HG03439 (cell line): ENCODE data around the gene TARM1.
"Not testable (repeated sequence)": the region's sequence is repeated elsewhere in the genome, so short reads cannot be mapped to it uniquely, and the experiment has no call there.

ENCODE experiments used
- ATAC-seq: cut with Tn5 transposase; IDR thresholded peaks from one replicate; pipeline ENCODE4 v1.9.1; 2021; ENCODE audit warnings: mild to moderate bottlenecking, moderate library complexity; ENCODE audit not compliant: unreplicated experiment

TARM1 gene

DNA sequence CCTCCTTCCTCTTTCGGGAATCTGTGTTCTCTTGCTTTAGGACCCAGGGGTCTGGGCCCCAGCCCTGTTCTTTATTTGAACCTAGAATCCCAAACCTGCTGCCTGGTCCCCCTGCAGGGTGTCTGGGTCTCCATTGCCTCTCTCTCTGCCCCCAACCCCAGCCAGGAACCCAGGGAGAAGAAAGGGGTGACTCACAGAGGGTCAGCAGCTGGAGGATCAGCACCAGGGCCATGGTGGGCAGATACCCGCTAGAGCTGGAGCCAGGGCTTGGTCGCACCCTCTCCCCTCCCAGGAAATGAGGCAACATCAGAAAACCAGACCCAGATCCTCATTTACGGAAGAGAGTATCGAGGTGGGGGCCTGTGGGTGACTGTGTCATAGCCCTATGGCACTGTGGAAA is 19.4 kb upstream of the TARM1 start, which contains the start of gene OSCAR:
OSCAR (minus strand) TSS at position 243 of the 400 bp plus-strand sequence; CDS start at position 232, 11 bp downstream.
- ATAC-seq, result no peak

DNA sequence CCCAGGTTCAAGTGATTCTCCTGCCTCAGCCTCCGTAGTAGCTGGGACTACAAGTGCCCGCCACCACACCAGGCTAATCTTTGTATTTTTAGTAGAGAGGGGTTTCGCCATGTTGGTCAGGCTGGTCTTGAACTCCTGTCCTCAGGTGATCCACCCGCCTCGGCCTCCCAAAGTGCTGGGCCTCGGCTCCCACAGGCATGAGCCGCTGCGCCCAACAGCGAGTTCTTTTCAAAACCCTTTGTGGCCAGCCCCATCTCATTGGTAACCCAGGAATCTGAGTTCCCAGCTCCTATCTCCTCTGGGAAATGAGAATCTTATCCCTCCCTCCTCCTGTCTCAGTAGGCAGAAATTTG is 18.7 kb upstream of the TARM1 start:
- ATAC-seq, result not testable (repeated sequence)

DNA sequence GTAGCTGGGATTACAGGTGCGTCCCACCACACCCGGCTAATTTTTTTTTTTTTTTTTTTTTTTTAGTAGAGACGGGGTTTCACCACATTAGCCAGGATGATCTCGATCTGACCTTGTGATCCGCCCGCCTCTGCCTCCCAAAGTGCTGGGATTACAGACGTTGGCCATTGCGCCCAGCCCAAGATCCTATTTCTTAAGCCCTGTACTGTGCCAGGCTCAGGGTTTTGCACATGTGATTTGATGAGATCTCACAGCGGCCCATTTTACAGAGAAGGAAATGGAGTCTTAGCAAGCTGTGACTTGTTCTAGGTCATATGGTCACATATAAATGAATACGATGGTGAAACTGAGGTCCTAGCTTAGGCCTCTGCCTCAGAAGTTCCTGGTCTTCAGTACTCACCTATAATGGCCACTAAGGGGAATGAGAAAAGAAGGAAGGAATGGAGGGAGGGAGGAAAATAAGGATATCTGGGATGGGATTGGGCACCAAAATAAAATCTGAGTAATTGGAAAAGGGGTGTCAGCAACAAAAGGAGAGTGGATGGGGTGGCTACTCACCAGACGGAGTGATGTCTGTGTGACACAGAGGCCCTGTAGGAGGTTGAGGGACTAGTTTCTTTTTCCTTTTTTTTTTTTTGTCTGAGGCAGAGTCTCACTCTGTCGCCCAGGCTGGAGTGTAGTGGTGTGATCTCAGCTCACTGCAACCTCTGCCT is 18.2 kb upstream of the TARM1 start:
- ATAC-seq, result no peak

DNA sequence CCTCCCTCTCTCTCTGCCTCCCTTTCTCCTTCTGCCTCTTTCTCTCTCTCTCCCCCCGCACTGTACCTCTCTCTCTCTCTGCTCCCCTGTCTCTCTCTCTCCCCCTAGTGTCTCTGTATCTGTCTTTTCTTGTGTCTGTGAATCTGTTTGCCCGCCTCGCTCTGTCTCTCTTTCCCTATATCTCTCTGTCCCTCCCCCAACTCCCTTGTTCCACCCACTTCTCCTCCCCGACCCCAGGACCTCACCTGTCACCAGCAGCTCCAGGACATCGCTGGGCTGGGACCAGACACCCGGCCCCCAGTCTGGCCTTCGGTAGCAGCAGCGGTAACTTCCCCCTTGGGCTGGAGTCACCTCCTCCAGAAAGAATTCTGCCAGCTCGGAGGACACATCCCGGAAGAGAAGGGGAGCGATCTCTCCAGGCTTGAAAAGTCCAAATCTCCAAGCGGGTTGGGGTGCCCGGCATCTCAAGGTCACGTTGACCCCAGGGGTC is 15.5 kb upstream of the TARM1 start:
- ATAC-seq, result no peak

DNA sequence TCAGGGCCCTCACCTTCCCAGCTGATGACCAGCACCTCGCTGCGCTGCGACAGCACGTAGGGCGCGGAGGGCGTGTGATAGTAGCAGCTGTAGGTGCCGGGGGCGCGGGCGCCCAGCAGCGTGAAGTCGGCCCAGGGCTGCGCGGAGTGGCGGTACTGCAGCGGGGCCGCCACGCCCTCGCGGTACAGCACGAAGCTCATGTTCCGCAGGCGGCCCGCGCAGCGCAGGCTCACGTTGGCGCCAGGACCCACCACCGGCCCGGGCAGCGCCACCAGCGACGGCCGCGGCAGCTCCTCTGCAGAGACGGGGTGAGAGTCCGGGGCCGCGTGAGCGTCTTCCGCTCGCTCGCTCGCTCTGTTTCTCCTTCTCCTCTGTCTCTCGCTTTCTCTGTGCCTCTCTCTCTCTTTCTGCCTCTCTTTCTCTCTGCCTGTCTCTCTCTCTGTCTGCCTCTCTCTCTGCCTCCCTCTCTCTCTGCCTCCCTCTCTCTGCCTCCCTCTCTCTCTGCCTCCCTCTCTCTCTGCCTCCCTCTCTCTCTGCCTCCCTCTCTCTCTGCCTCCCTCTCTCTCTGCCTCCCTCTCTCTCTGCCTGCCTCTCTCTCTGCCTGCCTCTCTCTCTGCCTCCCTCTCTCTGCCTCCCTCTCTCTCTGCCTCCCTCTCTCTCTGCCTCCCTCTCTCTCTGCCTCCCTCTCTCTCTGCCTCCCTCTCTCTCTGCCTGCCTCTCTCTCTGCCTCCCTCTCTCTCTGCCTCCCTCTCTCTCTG is 14.9 kb upstream of the TARM1 start:
- ATAC-seq, result not testable (repeated sequence)

DNA sequence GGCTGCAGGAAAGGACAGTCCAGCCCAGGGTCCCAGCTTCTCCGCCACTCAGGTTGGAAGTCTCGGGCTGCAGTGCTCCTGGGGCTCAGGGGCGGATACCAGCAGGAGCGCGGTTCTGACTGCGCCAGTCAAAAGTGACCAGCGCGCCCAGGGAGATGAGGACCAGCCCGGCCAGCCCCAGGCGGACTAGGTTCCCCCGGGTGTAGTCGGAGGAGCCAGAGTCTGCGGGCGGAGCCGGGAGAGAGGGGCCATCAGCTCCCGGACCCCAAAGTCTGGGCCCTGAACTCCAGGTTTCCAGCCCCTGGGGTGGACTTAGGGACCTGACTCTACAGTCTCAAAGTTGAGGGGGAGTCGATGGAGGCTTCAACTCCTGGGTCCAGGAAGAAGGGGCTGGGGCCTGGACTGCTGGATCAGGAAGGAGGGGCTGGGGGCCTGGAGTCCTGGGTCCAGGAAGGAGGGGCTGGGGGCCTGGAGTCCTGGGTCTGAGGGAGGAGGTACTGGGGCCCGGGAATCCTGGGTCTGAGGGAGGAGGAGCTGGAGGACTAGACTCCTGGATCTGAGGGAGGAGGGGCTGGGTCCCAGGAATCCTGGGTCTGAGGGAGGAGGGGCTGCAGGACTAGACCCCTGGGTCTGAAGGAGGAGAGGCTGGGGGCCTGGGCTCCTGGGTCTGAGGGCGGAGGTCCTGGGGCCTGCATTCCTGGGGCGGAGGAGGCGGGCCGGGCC is 14.1 kb upstream of the TARM1 start:
- ATAC-seq, result no peak

DNA sequence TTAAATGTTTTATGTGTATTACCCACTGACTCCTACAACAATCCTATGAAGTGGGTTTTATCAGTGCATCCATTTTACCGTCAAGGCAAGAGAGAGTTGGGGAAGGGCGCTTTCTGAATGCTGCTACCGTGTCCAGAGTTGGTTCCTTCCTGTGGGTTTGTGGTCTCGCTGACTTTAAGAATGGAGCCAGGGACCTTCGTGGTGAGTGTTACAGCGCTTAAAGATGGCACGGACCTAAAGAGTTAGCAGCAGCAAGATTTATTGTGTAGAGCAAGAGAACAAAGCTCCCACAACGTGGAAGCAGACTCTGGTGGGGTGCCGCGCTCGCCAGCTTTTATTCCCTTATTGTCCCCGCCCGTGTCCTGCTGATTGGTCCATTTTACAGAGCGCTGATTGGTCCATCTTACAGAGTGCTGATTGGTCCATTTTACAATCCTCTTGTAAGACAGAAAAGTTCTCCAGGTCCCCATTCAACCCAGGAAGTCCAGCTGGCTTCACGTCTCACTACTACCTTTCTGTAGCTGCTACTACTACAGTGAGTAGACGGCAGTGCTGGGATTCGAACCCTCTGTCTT is 13.3 kb upstream of the TARM1 start:
- no peak for ATAC-seq

DNA sequence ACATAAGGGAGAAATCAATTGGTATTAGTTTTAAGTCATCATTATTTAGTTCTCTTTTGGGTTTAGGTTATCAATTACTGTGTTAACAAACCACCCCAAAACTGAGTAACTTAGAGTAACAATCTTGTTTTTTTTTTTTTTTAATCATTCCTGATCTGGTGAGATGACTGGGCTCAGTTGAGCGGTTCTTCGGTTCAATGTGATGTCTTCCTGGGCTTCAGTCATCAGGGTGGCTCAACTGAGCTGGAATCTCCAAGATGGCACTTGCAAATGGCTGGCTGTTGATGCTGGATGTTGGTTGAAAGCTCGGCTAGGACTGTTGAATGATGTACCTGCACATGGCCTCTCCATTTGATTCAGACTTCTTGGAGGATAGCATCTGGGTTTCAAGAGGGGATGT is 3.2 kb upstream of the TARM1 start:
- ATAC-seq, result no peak

DNA sequence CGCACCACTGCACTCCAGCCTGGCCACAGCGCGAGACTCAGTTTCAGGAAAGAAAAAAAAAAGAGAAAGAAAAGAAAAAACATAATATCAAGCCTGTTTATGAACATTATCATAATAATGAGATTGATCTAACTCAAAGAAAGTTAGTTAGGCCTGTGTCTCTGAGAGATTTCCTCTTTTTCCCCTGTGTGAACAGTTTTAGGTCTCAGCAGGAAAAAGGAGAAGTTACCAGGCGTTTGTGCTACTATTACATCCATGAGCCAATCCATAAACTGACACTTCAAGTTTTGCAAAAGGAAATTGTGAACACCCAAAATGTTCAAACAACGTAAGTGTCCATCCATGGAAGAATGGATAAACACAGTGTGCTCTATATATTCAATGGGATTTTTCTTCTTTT is 3.8 kb downstream of the TARM1 start:
- no peak for ATAC-seq

DNA sequence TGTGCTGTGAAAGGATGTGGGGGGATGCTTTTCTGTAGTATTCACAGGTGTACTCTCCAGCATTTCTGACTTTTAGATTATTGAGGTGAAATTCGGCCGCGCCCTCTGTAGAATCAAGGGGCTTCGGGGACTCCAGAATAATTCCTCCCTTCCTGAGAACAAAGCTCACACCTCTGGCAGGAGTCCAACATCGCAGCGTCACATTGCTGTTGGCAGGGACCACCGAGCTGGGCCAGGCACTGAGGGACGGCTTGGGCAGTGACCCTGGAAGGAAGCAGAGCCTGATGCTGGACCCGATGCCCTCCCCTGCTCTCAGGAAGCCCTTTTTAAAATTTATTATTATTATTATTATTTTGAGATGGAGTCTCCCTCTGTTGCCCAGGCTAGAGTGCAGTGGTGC is 6.3 kb downstream of the TARM1 start:
- ATAC-seq, result no peak

DNA sequence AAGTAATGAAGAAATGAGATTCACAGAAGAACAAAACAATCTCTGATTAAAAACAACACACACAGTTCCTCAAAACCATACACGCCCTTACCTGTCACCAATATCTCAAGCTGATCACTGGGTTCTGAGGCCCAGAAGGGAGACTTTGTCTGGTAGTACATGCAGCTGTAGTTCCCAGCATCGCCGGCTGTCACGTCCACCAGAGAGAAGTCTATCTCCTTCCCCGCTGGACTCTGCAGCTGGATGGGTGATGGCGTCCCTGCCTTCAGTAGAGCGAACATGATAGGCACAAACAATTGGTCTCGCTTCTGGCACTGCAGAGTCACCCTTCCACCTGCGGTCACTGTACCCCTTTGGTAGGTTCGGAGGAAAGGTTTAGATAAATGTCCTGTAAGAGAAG is 7.3 kb downstream of the TARM1 start:
- ATAC-seq, result no peak

DNA sequence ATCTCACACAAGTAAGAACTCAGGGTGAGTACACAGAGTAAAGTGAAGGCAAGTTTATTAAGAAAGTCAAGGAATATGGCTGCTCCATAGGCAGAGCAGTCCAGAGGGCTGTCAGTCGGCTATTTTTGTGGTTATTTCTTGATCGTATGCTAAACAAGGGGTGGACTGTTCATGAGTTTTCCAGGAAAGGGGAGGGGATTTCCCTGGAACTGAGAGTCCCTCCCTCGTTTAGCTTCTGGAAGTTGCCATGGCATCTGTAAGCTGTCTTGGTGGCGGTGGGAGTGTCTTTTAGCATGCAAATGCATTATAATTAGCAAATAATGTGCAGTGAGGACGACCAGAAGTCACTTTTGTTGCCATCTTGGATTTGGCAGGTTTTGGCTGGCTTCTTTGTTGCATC is 11.7 kb downstream of the TARM1 start:
- no peak for ATAC-seq

DNA sequence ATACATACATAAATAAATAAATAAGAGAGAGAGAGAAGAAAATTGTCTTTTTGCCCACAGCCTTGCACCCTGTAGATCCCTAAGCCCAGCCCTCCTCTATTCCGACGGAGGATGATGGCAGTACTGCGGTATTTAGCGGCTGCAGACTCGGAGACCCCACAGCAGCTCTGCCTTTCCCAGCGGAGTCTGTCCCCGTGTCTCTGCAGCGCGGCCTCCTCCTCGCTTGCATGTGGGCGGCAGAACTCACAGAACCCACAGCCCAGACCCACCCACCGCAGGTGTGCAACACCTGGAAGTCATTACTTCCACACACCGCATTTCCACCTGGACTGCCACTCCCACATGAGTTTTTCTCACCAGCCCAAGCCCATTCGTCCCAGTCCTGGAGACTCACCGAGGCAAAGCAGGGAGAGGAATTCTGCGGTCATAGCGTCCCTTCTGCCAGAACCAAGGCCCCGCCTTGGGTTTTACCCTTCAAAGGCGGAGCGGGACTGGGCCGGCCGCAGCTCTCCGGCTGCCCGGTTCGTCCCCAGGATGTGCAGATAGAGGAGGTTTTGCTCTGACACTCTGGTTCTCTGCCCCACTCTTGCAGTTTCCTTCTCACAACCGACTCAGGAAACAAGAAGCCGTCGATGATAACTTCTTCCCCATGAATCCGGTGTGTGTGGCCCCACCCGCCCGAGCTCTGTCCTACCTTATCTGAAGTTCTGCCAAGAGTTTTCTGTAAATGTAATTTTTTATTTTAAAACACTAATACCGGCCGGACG is 17.6 kb downstream of the TARM1 start, which contains the start of gene VSTM1:
VSTM1 (minus strand) TSS at position 548 of the 767 bp plus-strand sequence; CDS start at position 428, 120 bp downstream.
- no peak for ATAC-seq

DNA sequence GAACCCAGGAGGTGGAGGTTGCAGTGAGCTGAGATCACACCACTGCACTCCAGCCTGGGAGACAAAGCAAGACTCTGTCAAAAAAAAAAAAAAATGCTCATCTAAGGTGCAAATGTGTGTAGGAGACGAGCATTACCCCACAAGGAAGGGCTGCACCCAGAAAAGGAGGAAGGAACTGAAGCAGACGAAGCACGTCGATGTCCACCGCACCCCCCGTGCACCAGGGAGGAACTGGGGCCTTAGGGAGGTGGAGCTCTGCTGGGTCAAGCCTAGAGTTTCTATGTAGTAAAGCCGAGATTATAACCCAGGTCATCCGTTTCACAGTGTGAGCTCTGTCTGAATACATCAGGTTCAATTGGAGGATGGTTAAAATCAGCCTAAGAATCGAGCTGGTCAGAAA is 18.5 kb downstream of the TARM1 start:
- ATAC-seq, result no peak

DNA sequence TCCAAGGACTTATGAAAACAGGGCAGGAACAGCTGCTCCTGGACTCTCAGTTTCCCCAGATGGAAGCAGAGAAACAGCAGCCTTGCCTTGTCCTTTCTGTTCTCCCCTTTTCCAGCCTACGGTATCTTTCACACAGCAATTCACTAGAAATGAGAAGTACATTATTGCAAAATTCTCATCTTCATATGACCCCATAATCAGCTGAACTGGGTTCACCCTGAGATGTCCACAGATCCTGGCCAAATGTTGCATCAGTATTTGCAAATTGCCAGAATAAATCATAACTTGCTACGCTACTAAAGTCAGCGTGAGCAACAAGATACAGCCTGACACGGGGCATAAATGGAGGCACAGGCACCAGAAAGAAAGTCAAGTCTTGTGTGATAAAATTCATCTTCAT is 33.5 kb downstream of the TARM1 start:
- no peak for ATAC-seq

DNA sequence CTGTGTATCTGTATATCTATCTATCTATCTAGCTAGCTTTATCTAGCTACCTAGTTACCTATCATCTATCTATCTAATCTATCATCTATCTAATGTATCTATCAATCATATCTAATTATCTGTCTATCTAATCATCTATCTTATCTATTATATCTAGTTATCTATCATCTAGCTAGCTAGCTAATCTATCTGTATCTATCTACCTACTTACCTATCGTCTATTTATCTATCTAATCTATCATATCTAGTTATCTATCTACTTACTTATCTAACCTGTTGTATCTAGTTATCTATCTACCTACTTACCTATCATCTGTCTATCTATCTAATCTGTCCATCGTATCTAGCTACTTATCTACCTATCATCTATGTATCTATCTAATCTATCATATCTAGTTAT is 35.4 kb downstream of the TARM1 start:
- no peak for ATAC-seq

DNA sequence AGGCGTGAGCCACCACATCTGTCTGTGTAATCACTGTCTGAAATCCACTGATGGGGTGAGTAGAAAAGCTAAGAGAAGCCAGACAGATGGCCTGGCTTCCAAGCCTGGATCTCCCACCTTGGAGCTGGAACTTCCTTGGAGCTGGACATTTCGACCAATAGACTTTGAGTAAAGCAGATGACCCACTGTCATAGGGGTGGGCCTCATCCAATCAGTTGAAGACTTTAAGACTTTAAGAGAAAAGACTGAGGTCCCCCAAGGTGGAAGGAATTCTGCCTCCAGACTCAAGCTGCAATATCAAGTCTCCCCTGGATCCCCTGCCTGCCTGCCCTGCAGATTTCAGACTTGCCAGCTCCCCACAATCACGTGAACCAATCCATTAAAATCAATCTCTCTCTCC is 38.2 kb downstream of the TARM1 start:
- ATAC-seq, result no peak

DNA sequence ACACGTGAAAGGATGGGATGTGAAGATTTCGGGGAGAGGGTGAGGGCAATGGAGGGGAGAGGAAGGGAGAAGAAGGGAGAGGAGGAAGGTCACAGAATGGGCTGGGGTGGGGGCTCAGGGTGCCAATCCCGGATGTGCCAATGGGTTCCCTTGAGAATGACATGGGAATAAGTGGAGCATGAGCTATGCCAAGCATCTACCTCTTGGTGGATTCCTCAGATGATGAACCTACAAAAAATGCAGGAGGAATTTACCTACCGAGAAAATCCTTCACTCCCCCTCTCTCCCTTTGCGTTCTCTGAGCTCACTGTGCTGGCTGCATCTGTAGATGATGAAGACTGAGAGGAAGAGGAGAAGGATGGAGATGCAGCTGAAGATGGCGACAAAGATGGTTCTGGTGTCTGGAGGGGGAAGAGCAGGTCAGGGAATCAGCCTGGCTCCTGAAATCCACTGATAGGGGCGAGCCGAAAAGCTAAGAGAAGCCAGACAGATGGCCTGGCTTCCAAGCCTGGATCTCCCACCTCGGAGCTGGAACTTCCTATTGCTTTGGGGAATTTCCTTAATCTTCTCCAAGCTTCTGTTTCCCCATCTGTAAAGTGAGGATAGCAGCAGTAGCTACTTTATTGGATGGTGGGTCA is 39.1 kb downstream of the TARM1 start:
- ATAC-seq, result no peak

DNA sequence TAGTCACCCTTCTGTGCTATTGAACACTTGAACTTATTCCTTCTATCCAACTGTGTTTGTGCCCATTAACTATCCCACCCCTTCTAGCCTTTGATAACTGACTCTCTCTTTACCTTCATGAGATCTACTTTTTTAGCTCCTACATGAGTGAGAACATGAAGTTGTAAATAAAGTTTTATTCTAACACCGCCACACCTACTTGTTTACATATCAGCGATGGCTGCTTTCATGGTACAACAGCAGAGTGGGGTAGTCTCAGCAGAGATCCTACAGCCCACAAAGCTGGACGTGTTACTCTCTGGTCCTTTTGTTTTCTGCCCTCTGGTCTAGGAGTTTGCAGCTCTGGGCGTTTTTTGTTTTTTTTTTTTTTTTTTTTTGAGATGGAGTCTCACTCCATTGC is 41.2 kb downstream of the TARM1 start:
- ATAC-seq, result no peak

DNA sequence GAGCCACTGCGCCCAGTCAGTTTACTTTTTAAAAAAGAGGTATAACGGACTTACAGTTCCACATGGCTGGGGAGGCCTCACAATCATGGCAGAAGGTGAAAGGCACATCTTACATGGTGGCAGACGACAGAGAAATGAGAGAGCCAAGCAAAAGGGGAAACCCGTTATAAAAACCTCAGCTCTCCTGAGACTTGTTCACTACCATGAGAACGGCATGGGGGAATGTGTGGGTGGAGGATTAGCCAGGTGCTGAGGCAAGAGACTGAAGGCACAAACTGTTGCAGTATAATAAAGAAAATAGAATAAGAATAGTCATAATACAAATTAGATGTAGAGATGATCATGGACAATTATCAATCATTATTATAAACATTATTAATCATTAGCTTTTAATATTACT is 44.6 kb downstream of the TARM1 start:
- not testable (repeated sequence) for ATAC-seq
